Medulla oblongata (tissue), 1 donor: Measurements from ENCODE around the gene ADGRL3.

Source experiments
- DNase-seq: peaks from one replicate; pipeline ENCODE4 v3.0.0-alpha.2; 2015; ENCODE audit errors: extremely low spot score

Gene ADGRL3

GRCh38 chr4:61277785-61278760, 77.9 kb downstream of the ADGRL3 start:
- no peak for DNase-seq

- DNase-seq = no peak
These were observed 92.2 kb downstream of the ADGRL3 start for GRCh38 chr4:61292322-61292721.

DNA sequence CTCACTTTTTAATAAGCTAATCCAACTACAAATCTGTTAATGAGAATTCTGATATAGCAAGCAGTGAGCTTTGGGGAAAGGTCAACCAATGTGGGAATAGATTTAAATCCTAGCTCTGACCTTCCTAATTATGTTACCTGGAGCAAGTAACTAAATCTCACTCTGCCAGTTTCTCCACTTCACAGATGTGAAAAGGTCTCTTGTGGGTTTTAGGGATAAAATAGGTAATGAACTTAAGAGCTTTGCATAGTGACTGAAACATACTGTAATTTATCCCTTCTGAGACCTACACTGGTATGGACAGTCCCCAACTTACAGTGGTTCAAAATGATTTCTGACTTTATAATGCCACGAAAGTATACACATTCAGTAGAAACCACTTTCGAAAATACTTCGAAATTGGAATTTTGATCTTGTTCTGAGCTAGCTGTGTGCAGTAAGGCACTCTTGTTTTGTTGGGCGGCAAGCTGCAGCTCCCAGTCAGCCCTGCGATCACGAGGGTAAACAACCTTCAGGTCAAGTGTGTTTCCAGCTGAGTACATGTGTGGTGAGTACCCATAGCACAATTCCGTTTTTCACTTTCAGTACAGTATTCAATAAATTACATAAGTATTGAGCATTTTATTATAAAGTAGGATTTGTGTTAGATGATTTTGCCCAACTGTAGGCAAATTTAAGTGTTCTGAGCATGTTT, 93.7 kb downstream of the ADGRL3 start:
- peak; percentile 50 for DNase-seq

- no peak for DNase-seq
These were observed 94.8 kb downstream of the ADGRL3 start for GRCh38 chr4:61294936-61295335.

DNA sequence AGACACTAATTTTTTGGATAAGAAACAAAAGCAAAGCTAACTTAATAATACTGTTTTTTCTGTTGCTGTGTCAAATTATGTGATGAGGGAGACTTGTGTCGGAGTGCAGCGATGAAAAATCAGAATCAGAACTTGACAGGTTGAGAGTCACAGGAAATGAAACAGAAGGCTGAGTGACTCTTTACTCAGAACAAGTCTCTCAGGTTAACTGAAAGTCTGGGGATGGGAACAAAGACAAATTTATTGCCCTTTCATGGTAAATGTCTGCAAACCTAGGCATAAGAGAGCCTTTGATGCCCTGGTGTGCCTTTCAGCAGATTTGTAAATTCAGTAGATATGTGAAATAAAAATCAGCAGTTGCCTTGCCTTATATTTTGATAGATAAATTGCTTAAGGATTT, 96.0 kb downstream of the ADGRL3 start:
- no peak for DNase-seq

DNA sequence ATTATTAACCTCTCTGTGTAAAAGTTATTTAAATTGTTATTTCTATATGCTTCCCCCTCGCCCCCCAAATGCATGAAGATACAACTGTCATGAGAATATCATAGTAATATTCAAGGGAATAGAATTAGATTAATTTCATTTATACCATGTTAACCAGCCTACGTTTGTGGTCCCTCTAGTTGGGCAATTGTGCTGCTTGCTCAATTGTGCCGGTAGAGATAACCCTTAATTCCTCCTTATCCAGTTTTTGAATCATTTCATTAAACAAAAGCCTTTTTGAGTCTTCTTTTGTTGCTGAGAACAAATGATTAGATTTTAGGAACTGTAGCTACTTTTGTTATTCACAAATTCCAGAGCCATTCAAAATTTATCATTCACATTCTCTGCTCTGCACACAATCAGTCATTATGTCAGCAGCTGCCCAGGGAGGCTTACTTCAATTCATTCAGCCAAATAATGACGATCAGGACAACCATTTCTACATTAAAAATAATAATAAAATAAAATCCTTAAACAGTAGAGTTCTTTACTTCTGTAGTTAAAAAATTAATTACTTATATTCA, 98.1 kb downstream of the ADGRL3 start:
- no peak for DNase-seq

DNA sequence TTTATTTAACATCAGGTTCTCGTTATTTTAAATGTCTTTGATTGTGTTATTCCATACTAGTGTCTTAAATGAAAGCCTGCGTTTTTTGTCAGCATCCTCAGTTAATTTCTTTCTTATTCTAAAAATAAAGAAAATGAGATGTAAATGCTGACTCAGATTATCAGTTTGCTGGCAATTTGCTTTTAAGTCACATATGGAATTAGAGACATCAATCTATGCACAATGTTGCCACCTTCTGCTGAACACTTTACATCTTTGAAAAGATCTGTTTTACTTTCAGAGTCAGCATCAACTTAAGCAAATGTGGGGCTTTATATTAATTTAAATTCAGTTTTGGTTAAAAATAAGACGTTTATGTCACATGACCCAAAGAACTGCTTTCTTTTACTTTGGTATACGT, 99.2 kb downstream of the ADGRL3 start:
- no peak for DNase-seq

- no peak for DNase-seq
These were observed 100.2 kb downstream of the ADGRL3 start for GRCh38 chr4:61300266-61300844.

- DNase-seq = no peak
These were observed 101.1 kb downstream of the ADGRL3 start for GRCh38 chr4:61301271-61301670.

GRCh38 chr4:61308033-61308432, 107.9 kb downstream of the ADGRL3 start:
- no peak for DNase-seq

DNA sequence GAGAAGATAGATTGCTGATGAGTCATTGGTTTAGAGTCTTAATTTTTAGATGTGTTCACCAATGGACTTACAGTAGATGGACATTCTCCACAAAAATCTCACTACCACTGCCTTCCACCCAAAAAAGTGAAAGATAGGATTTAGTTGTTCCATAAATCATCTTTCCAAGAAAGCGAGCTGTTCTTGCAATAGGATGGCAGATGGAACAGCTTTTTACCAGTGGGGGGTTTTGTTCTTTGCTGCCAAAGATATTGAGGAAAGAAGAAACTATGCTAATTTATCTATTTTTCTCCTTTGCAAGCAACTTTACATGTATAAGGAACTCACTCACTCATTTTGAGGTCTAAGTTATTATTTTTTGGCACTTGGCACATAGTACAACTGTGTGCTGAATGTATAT, 109.5 kb downstream of the ADGRL3 start:
- no peak for DNase-seq

DNA sequence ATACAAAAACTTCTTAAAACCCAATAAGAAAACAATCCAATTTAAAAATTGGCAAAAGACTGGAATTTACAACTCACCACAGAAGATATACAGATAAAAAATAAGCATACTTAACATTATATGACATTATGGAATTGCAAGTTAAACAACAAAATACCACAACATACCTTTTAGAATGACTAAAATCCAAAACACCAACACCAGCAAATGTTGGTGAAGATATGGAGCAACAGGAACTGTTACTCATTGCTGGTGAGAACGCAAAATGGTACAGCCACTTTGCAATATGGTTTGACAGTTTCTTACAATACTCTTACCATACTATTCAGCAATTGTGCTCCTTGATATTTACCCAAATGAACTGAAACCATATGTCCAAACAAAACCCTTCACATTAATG, 112.4 kb downstream of the ADGRL3 start:
- DNase-seq = no peak

DNA sequence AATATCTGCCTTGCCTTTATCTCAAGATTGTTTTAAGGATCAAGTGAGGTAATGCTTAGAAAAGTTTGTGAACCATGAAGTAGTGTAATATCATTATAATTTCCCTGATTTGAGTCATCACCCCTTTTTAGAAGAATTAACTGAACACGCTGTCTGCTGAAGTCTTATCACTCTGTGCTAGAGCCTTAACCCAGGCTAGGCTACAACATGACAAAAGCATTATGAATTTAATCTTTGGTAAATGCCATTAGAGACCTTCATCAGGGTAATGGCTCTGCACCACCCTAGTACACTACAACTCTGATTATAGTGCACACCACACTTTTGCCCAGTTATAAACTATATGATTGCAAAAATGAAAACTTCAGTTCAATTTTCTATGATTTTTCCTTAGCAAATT, 118.3 kb downstream of the ADGRL3 start:
- no peak for DNase-seq

DNA sequence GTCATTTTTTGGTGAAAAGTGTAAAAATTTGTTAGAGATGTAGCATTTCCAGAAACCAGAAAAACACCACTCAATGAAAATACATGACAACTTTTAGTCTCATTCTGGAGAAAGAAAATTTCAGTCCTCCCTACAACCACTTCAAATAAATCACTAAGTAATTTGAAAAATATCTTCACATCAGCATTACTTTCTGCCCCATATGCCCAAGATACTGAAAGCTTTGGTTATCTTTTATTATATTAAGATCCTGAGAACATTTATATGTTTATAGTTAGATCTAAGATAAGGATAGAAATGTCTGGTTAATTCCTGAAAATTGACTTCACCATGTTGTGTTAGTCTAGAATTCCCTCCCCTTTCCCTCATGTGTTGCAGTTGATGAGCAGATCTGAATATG, 119.0 kb downstream of the ADGRL3 start:
- DNase-seq = no peak

DNA sequence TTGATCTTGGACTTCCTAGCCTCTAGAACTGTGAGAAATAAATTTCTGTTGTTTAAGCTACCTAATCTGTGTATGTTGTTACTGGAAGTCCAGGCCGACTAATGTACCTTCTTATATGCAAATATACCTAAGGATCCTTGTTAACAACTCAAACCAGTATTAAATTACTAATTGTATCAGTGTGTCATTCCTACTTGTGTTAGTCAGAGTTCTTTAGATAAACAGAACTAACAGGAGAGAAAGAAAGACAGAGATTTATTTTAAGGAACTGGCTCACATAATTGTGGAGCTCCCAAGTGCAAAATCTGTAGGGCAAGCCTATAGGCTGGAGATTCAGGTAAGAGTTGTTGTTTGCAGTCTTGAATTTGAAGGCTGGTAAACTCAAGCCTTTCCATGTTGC, 120.0 kb downstream of the ADGRL3 start:
- no peak for DNase-seq

DNA sequence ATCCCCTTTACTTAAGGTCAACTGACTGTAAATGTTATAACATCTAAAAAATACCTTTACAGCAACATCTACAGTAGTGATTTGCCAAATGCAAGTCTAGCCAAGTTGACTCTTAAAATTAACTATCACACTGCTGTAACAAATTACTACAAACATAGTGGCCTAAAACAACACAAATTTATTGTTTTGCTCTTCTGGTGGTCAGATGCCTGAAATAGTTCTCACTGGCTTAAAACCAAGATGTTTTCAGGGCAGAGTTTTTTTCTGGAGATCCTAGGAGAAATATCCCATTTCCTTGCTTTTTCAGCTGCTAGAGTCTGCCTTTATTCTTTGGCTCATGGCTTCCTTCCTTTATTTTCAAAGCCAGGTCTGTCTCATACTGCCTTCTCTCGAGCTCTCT, 120.5 kb downstream of the ADGRL3 start:
- DNase-seq = no peak

DNA sequence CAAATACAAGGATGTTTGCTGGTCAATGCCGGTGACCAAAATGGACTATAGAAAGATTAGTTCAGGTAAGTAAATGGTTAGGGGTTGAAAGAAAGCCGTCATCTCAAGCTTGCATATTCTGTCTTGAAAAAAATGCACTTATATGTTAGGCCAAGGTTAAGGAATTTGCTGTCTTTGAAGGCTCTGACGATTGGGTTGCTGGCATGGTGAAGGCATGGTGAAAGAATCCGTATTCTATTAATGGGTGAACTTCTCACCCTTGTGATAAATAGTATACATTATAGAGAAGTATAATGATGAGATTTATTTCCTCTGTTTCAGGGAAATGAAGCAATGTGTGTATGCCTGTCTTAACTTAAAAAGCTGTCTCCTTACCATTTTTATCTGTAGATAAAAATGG, 132.6 kb downstream of the ADGRL3 start:
- no peak for DNase-seq

- no peak for DNase-seq
These were observed 133.4 kb downstream of the ADGRL3 start for GRCh38 chr4:61333490-61333889.

- DNase-seq = no peak
These were observed 135.2 kb downstream of the ADGRL3 start for GRCh38 chr4:61335241-61335763.

- DNase-seq = peak; percentile 46
These were observed 136.4 kb downstream of the ADGRL3 start for GRCh38 chr4:61336488-61336887.

DNA sequence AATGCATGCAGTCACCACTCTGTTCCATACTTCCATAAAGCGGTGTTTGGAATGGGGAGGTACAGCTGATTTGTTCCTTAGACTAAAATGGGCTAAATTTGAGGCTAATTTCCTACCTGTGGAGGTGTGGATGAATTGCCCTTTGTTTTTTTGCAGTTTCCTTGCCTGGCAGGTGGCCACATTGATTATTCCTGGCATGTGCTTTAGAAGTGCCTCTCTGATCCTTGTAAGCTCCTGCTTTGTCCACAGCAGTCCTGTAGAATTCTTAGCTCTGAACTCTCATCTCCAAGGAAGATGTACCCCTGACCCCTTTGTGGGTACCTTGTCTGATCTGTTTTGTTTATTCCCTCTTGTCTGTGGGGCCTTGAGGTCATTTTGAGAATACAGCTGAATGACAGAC, 136.8 kb downstream of the ADGRL3 start:
- DNase-seq = no peak

- DNase-seq = no peak
These were observed 141.9 kb downstream of the ADGRL3 start for GRCh38 chr4:61342061-61342460.
